K562 (cell line): ENCODE data around the gene RCOR2. TPM values are rescaled to one million over a fixed set of nuclear protein-coding genes. Genes with fewer than 3 reads are reported as not detected.

Experiments used
- ARHGAP35 ChIP-seq: fragments of 450-650 bp; IDR thresholded peaks from 2 replicates; pipeline ENCODE4 v1.6.1; 2018; ENCODE audit not compliant: partially characterized antibody
- CAMTA2 ChIP-seq: fragments of 250-450 bp; sonication (Bioruptor Pico); conservative IDR thresholded peaks from 2 replicates; pipeline ENCODE4 v1.5.1; 2022
- CCNT2 ChIP-seq: IDR thresholded peaks from 2 replicates; pipeline ENCODE4 v1.6.1; 2011; ENCODE audit warnings: borderline replicate concordance, low read depth, mild to moderate bottlenecking, moderate library complexity, mixed read lengths, low read length; ENCODE audit not compliant: insufficient read length; ENCODE audit errors: extremely low read depth
- CHD1 ChIP-seq: fragments of 200-600 bp; sonication (generic); IDR thresholded peaks from one replicate; pipeline ENCODE4 v1.6.1; 2012; ENCODE audit warnings: mild to moderate bottlenecking, moderate library complexity, low read length, inconsistent platforms
- CREB3L1 ChIP-seq: fragments of 450-650 bp; IDR thresholded peaks from 2 replicates; pipeline ENCODE4 v1.6.1; 2014; ENCODE audit warnings: low read depth, mild to moderate bottlenecking, moderate library complexity, borderline replicate concordance
- CTBP1 ChIP-seq: fragments of 450-650 bp; IDR thresholded peaks from 2 replicates; pipeline ENCODE4 v1.6.1; 2016; ENCODE audit warnings: borderline replicate concordance
- CTCFL ChIP-seq: IDR thresholded peaks from 2 replicates; pipeline ENCODE4 v1.6.1; 2011; ENCODE audit warnings: borderline replicate concordance, low read depth, mild to moderate bottlenecking, moderate library complexity, low read length; ENCODE audit not compliant: insufficient read depth, poor library complexity, severe bottlenecking
- DACH1 ChIP-seq: fragments of 450-650 bp; IDR thresholded peaks from 2 replicates; pipeline ENCODE4 v1.6.1; 2018; ENCODE audit not compliant: partially characterized antibody
- E2F5 ChIP-seq: sonication (generic); formaldehyde crosslinking; IDR thresholded peaks from 2 replicates; pipeline ENCODE4 v1.8.0; 2022; ENCODE audit warnings: mild to moderate bottlenecking, missing genetic modification reagents
- EP400 ChIP-seq: fragments of 450-650 bp; IDR thresholded peaks from 2 replicates; pipeline ENCODE4 v1.6.1; 2017; ENCODE audit warnings: antibody characterized with exemption, mild to moderate bottlenecking, moderate library complexity
- FOXA3 ChIP-seq, 2 experiments: fragments of 450-650 bp in 1 of 2; sonication (generic) in 1 of 2; formaldehyde crosslinking; IDR thresholded peaks in 1 of 2; conservative IDR thresholded peaks in 1 of 2; 2 replicates each; pipeline versions ENCODE4 v1.4.0 to v1.8.0; 2020 to 2022; ENCODE audit warnings: mild to moderate bottlenecking in 2 of 2, missing genetic modification reagents in 1 of 2
- L3MBTL2 ChIP-seq: fragments of 450-650 bp; IDR thresholded peaks from 2 replicates; pipeline ENCODE4 v1.6.1; 2016; ENCODE audit warnings: mild to moderate bottlenecking, moderate library complexity
- MYC ChIP-seq, 2 experiments: fragments of 250-450 bp in 1 of 2; sonication (Bioruptor Pico) in 1 of 2; IDR thresholded peaks; 2 replicates each; pipeline versions ENCODE4 v1.5.1 to v1.6.1; 2012 to 2021; ENCODE audit warnings: low read depth in 2 of 2, borderline replicate concordance in 1 of 2, improper control_type of control experiment in 1 of 2, low read length in 1 of 2, mild to moderate bottlenecking in 1 of 2, moderate library complexity in 1 of 2
- POLR2G ChIP-seq: fragments of 200-400 bp; formaldehyde crosslinking; IDR thresholded peaks from 2 replicates; pipeline ENCODE4 v1.6.1; 2017; ENCODE audit warnings: low read depth, mild to moderate bottlenecking, antibody characterized with exemption, low read length, moderate library complexity
- RBM14 ChIP-seq: fragments of 200-400 bp; formaldehyde crosslinking; IDR thresholded peaks from 2 replicates; pipeline ENCODE4 v1.6.1; 2018; ENCODE audit warnings: low read depth, mild to moderate bottlenecking, low read length, moderate library complexity, borderline replicate concordance; ENCODE audit not compliant: insufficient read depth
- SNIP1 ChIP-seq: fragments of 450-650 bp; IDR thresholded peaks from 2 replicates; pipeline ENCODE4 v1.7.1; 2017; ENCODE audit warnings: low read depth, mild to moderate bottlenecking
- SOX6 ChIP-seq: fragments of 450-650 bp; IDR thresholded peaks from 2 replicates; pipeline ENCODE4 v1.6.1; 2014; ENCODE audit warnings: mild to moderate bottlenecking
- SRSF3 ChIP-seq: fragments of 200-400 bp; formaldehyde crosslinking; IDR thresholded peaks from 2 replicates; pipeline ENCODE4 v1.6.1; 2016; ENCODE audit warnings: mild to moderate bottlenecking, low read length, moderate library complexity; ENCODE audit not compliant: insufficient read depth
- ZFP30 ChIP-seq: fragments of 250-450 bp; sonication (Bioruptor Pico); IDR thresholded peaks from 2 replicates; pipeline ENCODE4 v1.8.0; 2022; ENCODE audit warnings: moderate library complexity, mild to moderate bottlenecking, inconsistent platforms, borderline replicate concordance
- ZNF239 ChIP-seq: fragments of 250-450 bp; sonication (Bioruptor Pico); IDR thresholded peaks from 2 replicates; pipeline ENCODE4 v1.4.0; 2020; ENCODE audit warnings: mild to moderate bottlenecking
- polyA plus RNA-seq, 8 experiments: library from polyadenylated mRNA; depleted of rRNA in 4 of 8; stranded (reverse) in 5 of 8; unstranded in 3 of 8; fragments of >200 nt; fragmentation: Nextera tagmentation in 2 of 8; fragmentation: Illumina TruSeq in 1 of 8; extraction: Ambion mirVana in 2 of 8; extraction: Trizol in 1 of 8; gene quantifications; 2 replicates each; pipeline versions ENCODE4 v1.2.1 to v1.2.3, GENCODE V29; 2011 to 2014; ENCODE audit warnings: inconsistent platforms in 1 of 8, missing spikeins in 1 of 8
- total RNA-seq, 7 experiments: library from RNA; depleted of rRNA in 6 of 7; stranded (reverse); fragments of >200 nt in 6 of 7; fragmentation: Illumina TruSeq in 2 of 7; extraction: Trizol in 2 of 7; gene quantifications; 2 replicates each; pipeline versions ENCODE4 v1.2.1 to v1.2.3, GENCODE V29; 2011 to 2021; ENCODE audit warnings: low replicate concordance in 1 of 7

Gene RCOR2
- total and polyA plus RNA-seq, 9 of the 15 experiments (the other 6 are each of a cell fraction or from before 2014, with no cell fraction given): 0.04 to 6.5 (median 2.5) TPM; not detected in 1

GRCh38 chr11:63919267-63920125 is 2.5 kb upstream of the RCOR2 start (continued):
- TF ChIP-seq CREB3L1: peak; percentile 74; the same call in 1 of the 2 replicates
- no peak for TF ChIP-seq FOXA3 (CRISPR knock-in tag; conservative IDR thresholded peaks at IDR 0.05 in 1 of 2, IDR thresholded peaks at IDR 0.05 in 1 of 2)
- TF ChIP-seq SNIP1: no peak
- TF ChIP-seq POLR2G: peak; percentile 55; the same call in 1 of the 2 replicates
- TF ChIP-seq L3MBTL2: 0 out of 2 replicates have a peak, but pooled peaks have one; percentile 13
- peak; percentile 22 for TF ChIP-seq CCNT2
- no peak for TF ChIP-seq ARHGAP35
- no peak for TF ChIP-seq ZNF239 (CRISPR knock-in tag)
- no peak for TF ChIP-seq ZFP30
- TF ChIP-seq SOX6: no peak
- no peak for TF ChIP-seq E2F5 (CRISPR knock-in tag)
- 0 out of 2 replicates have a peak, but pooled peaks have one; percentile 45 for TF ChIP-seq EP400
- no peak for TF ChIP-seq DACH1
- no peak for TF ChIP-seq CTBP1
- TF ChIP-seq MYC (IDR thresholded peaks at IDR 0.05; ENCODE audit: low read depth, low read length): peak; percentile 63; the same call in 1 of the 2 replicates
- TF ChIP-seq MYC (CRISPR knock-in tag; IDR thresholded peaks at IDR 0.05; ENCODE audit: borderline replicate concordance, low read depth): no peak
- no peak for TF ChIP-seq CAMTA2 (CRISPR knock-in tag)
- no peak for TF ChIP-seq CHD1
- TF ChIP-seq RBM14: no peak
- no peak for TF ChIP-seq SRSF3
- TF ChIP-seq CTCFL: no peak
